Liver (tissue), 9 donors: ENCODE data around the gene COPS4. TPM values are rescaled to one million over a fixed set of nuclear protein-coding genes. Genes with fewer than 3 reads are reported as not detected.

Experiments used
- DNase-seq: peaks from one replicate; pipeline ENCODE4 v3.0.0-alpha.2; 2017; ENCODE audit warnings: low spot score
- H3K27ac ChIP-seq, 2 donors: one replicate each; pipeline ENCODE4 v1.7.0; 2013; ENCODE audit warnings: inconsistent platforms in 2 of 2, low read length in 2 of 2, control low read depth in 1 of 2, low read depth in 1 of 2, mild to moderate bottlenecking in 1 of 2
- H3K27me3 ChIP-seq, 4 donors: one replicate each; pipeline versions ENCODE4 v1.6.1 to v1.7.0; 2013; ENCODE audit warnings: low read length in 3 of 4, inconsistent platforms in 1 of 4, mild to moderate bottlenecking in 1 of 4, moderate library complexity in 1 of 4; ENCODE audit not compliant: control insufficient read depth in 4 of 4, insufficient read depth in 4 of 4
- H3K36me3 ChIP-seq, 4 donors: one replicate each; pipeline versions ENCODE4 v1.6.1 to v1.7.0; 2013; ENCODE audit warnings: low read length in 3 of 4, mild to moderate bottlenecking in 3 of 4, low read depth in 1 of 4, moderate library complexity in 1 of 4; ENCODE audit not compliant: control insufficient read depth in 4 of 4, insufficient read depth in 3 of 4
- H3K4me1 ChIP-seq, 4 donors: one replicate each; pipeline versions ENCODE4 v1.6.1 to v1.7.0; 2013; ENCODE audit warnings: low read length in 3 of 4, mild to moderate bottlenecking in 3 of 4, moderate library complexity in 1 of 4; ENCODE audit not compliant: control insufficient read depth in 4 of 4, insufficient read depth in 4 of 4
- H3K4me3 ChIP-seq, 3 donors: one replicate each; pipeline versions ENCODE4 v1.6.1 to v1.7.0; 2013; ENCODE audit warnings: low read length in 3 of 3, control low read depth in 1 of 3, low read depth in 1 of 3, mild to moderate bottlenecking in 1 of 3
- H3K9ac ChIP-seq, 2 donors: one replicate each; pipeline ENCODE4 v1.7.0; 2013; ENCODE audit warnings: low read length in 2 of 2, mild to moderate bottlenecking in 2 of 2, moderate library complexity in 2 of 2, control low read depth in 1 of 2, low read depth in 1 of 2
- H3K9me3 ChIP-seq, 4 donors: one replicate each; pipeline versions ENCODE4 v1.6.1 to v1.7.0; 2013; ENCODE audit warnings: low read length in 3 of 4; ENCODE audit not compliant: control insufficient read depth in 4 of 4
- FOXA1 ChIP-seq: IDR thresholded peaks from 2 replicates; pipeline ENCODE4 v1.6.1; 2016; ENCODE audit warnings: antibody characterized with exemption
- FOXA2 ChIP-seq: IDR thresholded peaks from 2 replicates; pipeline ENCODE4 v1.6.1; 2016; ENCODE audit warnings: antibody characterized with exemption
- GABPA ChIP-seq, 2 donors: IDR thresholded peaks in 1 of 2; conservative IDR thresholded peaks in 1 of 2; 2 replicates each; pipeline ENCODE4 v1.6.1; 2016; ENCODE audit warnings: antibody characterized with exemption in 2 of 2, mild to moderate bottlenecking in 1 of 2, moderate library complexity in 1 of 2
- HNF4A ChIP-seq, 2 donors: conservative IDR thresholded peaks; 2 replicates each; pipeline ENCODE4 v1.6.1; 2016; ENCODE audit warnings: antibody characterized with exemption in 2 of 2, mild to moderate bottlenecking in 2 of 2
- HNF4G ChIP-seq: IDR thresholded peaks from 2 replicates; pipeline ENCODE4 v1.6.1; 2016; ENCODE audit warnings: antibody characterized with exemption
- JUND ChIP-seq, 2 donors: IDR thresholded peaks; 2 replicates each; pipeline ENCODE4 v1.6.1; 2016; ENCODE audit warnings: antibody characterized with exemption in 2 of 2
- NR2F2 ChIP-seq: IDR thresholded peaks from 2 replicates; pipeline ENCODE4 v1.6.1; 2016; ENCODE audit warnings: antibody characterized with exemption
- RAD21 ChIP-seq, 2 donors: IDR thresholded peaks; 2 replicates each; pipeline ENCODE4 v1.6.1; 2016; ENCODE audit warnings: antibody characterized with exemption in 2 of 2, mild to moderate bottlenecking in 2 of 2
- RXRA ChIP-seq, 2 donors: IDR thresholded peaks; 2 replicates each; pipeline ENCODE4 v1.6.1; 2017 to 2018; ENCODE audit warnings: antibody characterized with exemption in 2 of 2, mild to moderate bottlenecking in 1 of 2
- SP1 ChIP-seq: IDR thresholded peaks from 2 replicates; pipeline ENCODE4 v1.6.1; 2018; ENCODE audit warnings: antibody characterized with exemption, mild to moderate bottlenecking
- TAF1 ChIP-seq: conservative IDR thresholded peaks from 2 replicates; pipeline ENCODE4 v1.6.1; 2016; ENCODE audit warnings: antibody characterized with exemption, mild to moderate bottlenecking
- YY1 ChIP-seq: IDR thresholded peaks from 2 replicates; pipeline ENCODE4 v1.6.1; 2016; ENCODE audit warnings: antibody characterized with exemption, mild to moderate bottlenecking
- WGBS: extraction: QIAGEN DNeasy Blood & Tissue Kit; methylation state at CpG from one replicate; pipeline ENCODE4 v1.1.7; 2013; 5-methylcytosine and 5-hydroxymethylcytosine counted together
- polyA plus RNA-seq, 2 donors: library from polyadenylated mRNA; stranded (reverse) in 1 of 2; unstranded in 1 of 2; fragments of 200-250 nt in 1 of 2; fragments of >200 nt in 1 of 2; fragmentation: Nextera tagmentation in 1 of 2; extraction: Ambion mirVana in 1 of 2; gene quantifications; one replicate each; pipeline versions ENCODE4 v1.2.1 to v1.2.3, GENCODE V29; 2013 to 2015
- total RNA-seq, 2 donors: library from RNA; depleted of rRNA; stranded (reverse); fragments of >200 nt; gene quantifications; one replicate each; pipeline ENCODE4 v1.2.3, GENCODE V29; 2014
- TF ChIP-seq, protein P1 (sequence below): IDR thresholded peaks from 2 replicates; pipeline ENCODE4 v1.6.1; 2016; ENCODE audit warnings: antibody characterized with exemption
- TF ChIP-seq, protein P2 (sequence below): IDR thresholded peaks from 2 replicates; pipeline ENCODE4 v1.6.1; 2016; ENCODE audit warnings: antibody characterized with exemption
- TF ChIP-seq, protein P3 (sequence below): IDR thresholded peaks from 2 replicates; pipeline ENCODE4 v1.6.1; 2016; ENCODE audit warnings: antibody characterized with exemption, mild to moderate bottlenecking
- TF ChIP-seq, protein P4 (sequence below): IDR thresholded peaks from 2 replicates; pipeline ENCODE4 v1.6.1; 2016; ENCODE audit warnings: antibody characterized with exemption
- donor health status: healthy.
- donor health status: healthy.
- donor health status: healthy.
- donor health status: healthy.
- donor health status: healthy.

COPS4 gene
- total and polyA plus RNA-seq, 4 donors: 15.3 to 46.3 (median 17.4) TPM

DNA sequence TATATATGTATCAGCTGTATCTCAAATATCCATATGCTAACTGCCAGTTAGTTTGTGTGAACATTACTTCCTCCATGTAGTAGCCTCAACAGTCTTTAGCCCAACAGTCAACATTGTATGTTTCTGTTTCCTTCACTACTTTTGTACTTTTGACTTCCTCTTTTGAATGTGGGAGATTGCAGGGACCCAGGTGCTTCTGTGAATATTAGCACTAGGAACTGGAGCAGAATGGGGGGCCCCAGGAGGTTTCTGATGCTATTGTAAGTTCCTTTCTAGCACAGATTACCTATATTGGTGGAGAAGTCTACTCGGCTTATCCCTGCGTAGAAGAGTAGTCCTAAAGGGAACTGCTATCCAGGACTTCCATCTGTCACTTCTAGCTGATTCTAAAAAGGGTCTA is 77.2 kb downstream of the COPS4 start:
- peak overlapping the region in 1 of 2 donors; percentile 25 for H3K27ac ChIP-seq
- peak overlapping the region in 1 of 2 donors; percentile 80 for H3K9ac ChIP-seq
- no peak for TF ChIP-seq NR2F2
- no peak for TF ChIP-seq HNF4G
- TF ChIP-seq, protein P1, sequence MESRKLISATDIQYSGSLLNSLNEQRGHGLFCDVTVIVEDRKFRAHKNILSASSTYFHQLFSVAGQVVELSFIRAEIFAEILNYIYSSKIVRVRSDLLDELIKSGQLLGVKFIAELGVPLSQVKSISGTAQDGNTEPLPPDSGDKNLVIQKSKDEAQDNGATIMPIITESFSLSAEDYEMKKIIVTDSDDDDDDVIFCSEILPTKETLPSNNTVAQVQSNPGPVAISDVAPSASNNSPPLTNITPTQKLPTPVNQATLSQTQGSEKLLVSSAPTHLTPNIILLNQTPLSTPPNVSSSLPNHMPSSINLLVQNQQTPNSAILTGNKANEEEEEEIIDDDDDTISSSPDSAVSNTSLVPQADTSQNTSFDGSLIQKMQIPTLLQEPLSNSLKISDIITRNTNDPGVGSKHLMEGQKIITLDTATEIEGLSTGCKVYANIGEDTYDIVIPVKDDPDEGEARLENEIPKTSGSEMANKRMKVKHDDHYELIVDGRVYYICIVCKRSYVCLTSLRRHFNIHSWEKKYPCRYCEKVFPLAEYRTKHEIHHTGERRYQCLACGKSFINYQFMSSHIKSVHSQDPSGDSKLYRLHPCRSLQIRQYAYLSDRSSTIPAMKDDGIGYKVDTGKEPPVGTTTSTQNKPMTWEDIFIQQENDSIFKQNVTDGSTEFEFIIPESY: no peak
- TF ChIP-seq, protein P2, sequence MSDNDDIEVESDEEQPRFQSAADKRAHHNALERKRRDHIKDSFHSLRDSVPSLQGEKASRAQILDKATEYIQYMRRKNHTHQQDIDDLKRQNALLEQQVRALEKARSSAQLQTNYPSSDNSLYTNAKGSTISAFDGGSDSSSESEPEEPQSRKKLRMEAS: no peak
- TF ChIP-seq SP1: no peak
- TF ChIP-seq RAD21 (IDR thresholded peaks at IDR 0.05): no peak
- TF ChIP-seq, protein P3, sequence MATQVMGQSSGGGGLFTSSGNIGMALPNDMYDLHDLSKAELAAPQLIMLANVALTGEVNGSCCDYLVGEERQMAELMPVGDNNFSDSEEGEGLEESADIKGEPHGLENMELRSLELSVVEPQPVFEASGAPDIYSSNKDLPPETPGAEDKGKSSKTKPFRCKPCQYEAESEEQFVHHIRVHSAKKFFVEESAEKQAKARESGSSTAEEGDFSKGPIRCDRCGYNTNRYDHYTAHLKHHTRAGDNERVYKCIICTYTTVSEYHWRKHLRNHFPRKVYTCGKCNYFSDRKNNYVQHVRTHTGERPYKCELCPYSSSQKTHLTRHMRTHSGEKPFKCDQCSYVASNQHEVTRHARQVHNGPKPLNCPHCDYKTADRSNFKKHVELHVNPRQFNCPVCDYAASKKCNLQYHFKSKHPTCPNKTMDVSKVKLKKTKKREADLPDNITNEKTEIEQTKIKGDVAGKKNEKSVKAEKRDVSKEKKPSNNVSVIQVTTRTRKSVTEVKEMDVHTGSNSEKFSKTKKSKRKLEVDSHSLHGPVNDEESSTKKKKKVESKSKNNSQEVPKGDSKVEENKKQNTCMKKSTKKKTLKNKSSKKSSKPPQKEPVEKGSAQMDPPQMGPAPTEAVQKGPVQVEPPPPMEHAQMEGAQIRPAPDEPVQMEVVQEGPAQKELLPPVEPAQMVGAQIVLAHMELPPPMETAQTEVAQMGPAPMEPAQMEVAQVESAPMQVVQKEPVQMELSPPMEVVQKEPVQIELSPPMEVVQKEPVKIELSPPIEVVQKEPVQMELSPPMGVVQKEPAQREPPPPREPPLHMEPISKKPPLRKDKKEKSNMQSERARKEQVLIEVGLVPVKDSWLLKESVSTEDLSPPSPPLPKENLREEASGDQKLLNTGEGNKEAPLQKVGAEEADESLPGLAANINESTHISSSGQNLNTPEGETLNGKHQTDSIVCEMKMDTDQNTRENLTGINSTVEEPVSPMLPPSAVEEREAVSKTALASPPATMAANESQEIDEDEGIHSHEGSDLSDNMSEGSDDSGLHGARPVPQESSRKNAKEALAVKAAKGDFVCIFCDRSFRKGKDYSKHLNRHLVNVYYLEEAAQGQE: no peak
- no peak for TF ChIP-seq TAF1
- TF ChIP-seq, protein P4, sequence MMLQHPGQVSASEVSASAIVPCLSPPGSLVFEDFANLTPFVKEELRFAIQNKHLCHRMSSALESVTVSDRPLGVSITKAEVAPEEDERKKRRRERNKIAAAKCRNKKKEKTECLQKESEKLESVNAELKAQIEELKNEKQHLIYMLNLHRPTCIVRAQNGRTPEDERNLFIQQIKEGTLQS: no peak
- TF ChIP-seq YY1: no peak
- TF ChIP-seq GABPA (IDR thresholded peaks at IDR 0.05 in 1 of 2, conservative IDR thresholded peaks at IDR 0.05 in 1 of 2): no peak
- TF ChIP-seq JUND (IDR thresholded peaks at IDR 0.05): no peak
- no peak for TF ChIP-seq HNF4A (conservative IDR thresholded peaks at IDR 0.05)
- no peak for TF ChIP-seq FOXA2
- TF ChIP-seq RXRA (IDR thresholded peaks at IDR 0.05): no peak
- TF ChIP-seq FOXA1: no peak
- H3K27me3 ChIP-seq: no peaks in the 10 kb centered on the region
- H3K36me3 ChIP-seq: peaks cover 0 to 1% (median 0%) of the 10 kb centered on the region in 4 donors
- peaks cover 0 to 9% (median 5%) of the 10 kb centered on the region in 4 donors for H3K4me1 ChIP-seq
- no peaks in the 10 kb centered on the region for H3K9me3 ChIP-seq
- DNase-seq: no peak
- peak overlapping the region in 1 of 3 donors; percentile 30 for H3K4me3 ChIP-seq
- 78% methylated on average over 2 of the region's 2 CpGs for WGBS

DNA sequence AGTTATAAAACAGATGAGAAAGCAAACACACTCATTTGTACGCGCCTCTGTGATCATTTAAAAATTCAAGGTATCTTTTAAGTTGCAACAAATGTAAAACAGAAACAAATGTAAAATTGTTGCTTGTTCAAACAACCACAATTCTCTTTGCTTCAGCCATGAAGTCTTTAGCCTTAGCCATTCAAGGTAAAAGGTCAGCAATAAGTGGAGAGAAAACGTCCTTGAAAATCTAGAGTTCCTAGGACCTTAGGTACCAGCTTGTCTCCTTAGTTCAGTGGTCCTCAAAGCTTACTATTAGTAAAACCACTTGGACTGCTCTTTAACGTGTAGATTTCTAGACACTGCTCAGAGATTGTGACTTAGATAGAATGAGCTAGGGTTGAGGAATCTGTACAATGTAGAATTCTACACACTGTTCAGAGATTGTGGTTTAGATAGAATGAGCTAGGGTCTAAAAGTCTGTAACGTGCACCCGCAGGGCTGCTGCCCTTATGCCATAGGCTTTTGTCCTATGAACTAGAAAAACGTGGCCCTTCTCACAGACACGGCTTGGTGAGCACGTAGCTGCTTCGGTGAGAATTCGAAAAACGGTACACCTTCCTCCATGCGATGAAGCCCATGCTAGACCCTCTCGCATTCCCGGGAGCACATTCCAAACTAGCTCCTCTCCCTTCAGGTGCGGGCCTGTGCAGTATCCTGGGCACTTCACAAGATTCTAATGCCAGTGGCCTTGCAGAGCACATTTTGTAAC is 77.9 kb downstream of the COPS4 start:
- H3K27ac ChIP-seq: peak overlapping the region; percentile 25 to 72
- H3K4me3 ChIP-seq: peak overlapping the region; percentile 30 to 56 (median 40)
- 71% methylated on average over 16 of the region's 16 CpGs for WGBS
- DNase-seq: no peak
- TF ChIP-seq GABPA (IDR thresholded peaks at IDR 0.05 in 1 of 2, conservative IDR thresholded peaks at IDR 0.05 in 1 of 2) (no peak), HNF4A (conservative IDR thresholded peaks at IDR 0.05) (no peak), TAF1 (no peak), RAD21 (IDR thresholded peaks at IDR 0.05) (no peak), NR2F2 (no peak), YY1 (no peak), SP1 (no peak)
- H3K36me3 ChIP-seq: no peaks in the 10 kb centered on the region
- H3K4me1 ChIP-seq: peaks cover 0 to 9% (median 5%) of the 10 kb centered on the region in 4 donors
- H3K27me3 ChIP-seq: no peaks in the 10 kb centered on the region
- no peaks in the 10 kb centered on the region for H3K9me3 ChIP-seq
- peak overlapping the region; percentile 33 to 80 for H3K9ac ChIP-seq
